NCI-H1048 (cell line): ENCODE data around the gene MPP4.

Experiments used
- DNase-seq: peaks from one replicate; lab custom pipeline; 2025; lab: John Stamatoyannopoulos, UW

MPP4 gene

GRCh38 chr2:201622306-201622970 is 76.0 kb downstream of the MPP4 start:
- DNase-seq: no peak

GRCh38 chr2:201621293-201621999 is 77.0 kb downstream of the MPP4 start:
- no peak for DNase-seq

GRCh38 chr2:201618744-201619662 is 79.4 kb downstream of the MPP4 start:
- no peak for DNase-seq

GRCh38 chr2:201608021-201608420 is 90.4 kb downstream of the MPP4 start:
- no peak for DNase-seq

GRCh38 chr2:201607568-201607967 is 90.9 kb downstream of the MPP4 start:
- DNase-seq: no peak

GRCh38 chr2:201600906-201601305 is 97.5 kb downstream of the MPP4 start:
- DNase-seq: no peak

GRCh38 chr2:201597397-201597796 is 101.0 kb downstream of the MPP4 start:
- DNase-seq: no peak
